SU-DHL-6 (cell line): ENCODE measurements around the gene KRTAP5-2.
A peak's percentile ranks its signal among the peaks of the same experiment; 100 is the strongest.

ENCODE experiments used
- H2AFZ ChIP-seq: fragments of 200-600 bp; sonication (generic); 2 replicates; pipeline ENCODE4 v1.6.1; 2014; ENCODE audit warnings: low read depth, mild to moderate bottlenecking, moderate library complexity, mixed read lengths, antibody characterized with exemption, low read length; ENCODE audit not compliant: severe bottlenecking
- H3F3A ChIP-seq: fragments of 200-600 bp; shearing (Covaris generic); 2 replicates; pipeline ENCODE4 v1.6.0; 2016; ENCODE audit warnings: antibody characterized with exemption, mild to moderate bottlenecking; ENCODE audit not compliant: insufficient read depth
- H3K27ac ChIP-seq: fragments of 200-600 bp; sonication (generic); 2 replicates; pipeline ENCODE4 v1.5.1; 2016; ENCODE audit warnings: low read depth, mild to moderate bottlenecking, low read length, moderate library complexity, mixed read lengths
- H3K27me3 ChIP-seq: fragments of 200-600 bp; sonication (generic), shearing (Covaris generic); 2 replicates; pipeline ENCODE4 v1.6.0; 2014; ENCODE audit warnings: mild to moderate bottlenecking, low read length
- H3K36me3 ChIP-seq: fragments of 200-600 bp; sonication (generic); 2 replicates; pipeline ENCODE4 v1.6.1; 2014; ENCODE audit warnings: mild to moderate bottlenecking, low read length, mixed read lengths
- H3K4me2 ChIP-seq: fragments of 300-600, 200-600 bp; shearing (Covaris generic), sonication (generic); 2 replicates; pipeline ENCODE4 v1.6.0; 2014; ENCODE audit warnings: low read length, low read depth, mild to moderate bottlenecking; ENCODE audit not compliant: poor library complexity, severe bottlenecking
- H3K4me3 ChIP-seq: fragments of 200-600 bp; sonication (generic); 2 replicates; pipeline ENCODE4 v1.5.1; 2014; ENCODE audit warnings: antibody characterized with exemption, low read length, mild to moderate bottlenecking, mixed read lengths; ENCODE audit not compliant: insufficient read depth, poor library complexity, severe bottlenecking
- H3K79me2 ChIP-seq: fragments of 200-600 bp; sonication (generic); 2 replicates; pipeline ENCODE4 v1.6.1; 2014; ENCODE audit warnings: mild to moderate bottlenecking, low read length, moderate library complexity; ENCODE audit not compliant: insufficient read depth
- H3K9ac ChIP-seq: fragments of 200-600 bp; sonication (generic); 2 replicates; pipeline ENCODE4 v1.7.0; 2014; ENCODE audit warnings: mild to moderate bottlenecking, low read length
- H3K9me2 ChIP-seq: fragments of 200-600 bp; sonication (generic); replicated peaks from 2 replicates; pipeline ENCODE4 v1.6.1; 2014; ENCODE audit warnings: low read length; ENCODE audit not compliant: insufficient read depth
- H3K9me3 ChIP-seq: fragments of 200-600 bp; sonication (generic); 2 replicates; pipeline ENCODE4 v1.6.1; 2014; ENCODE audit warnings: low read length, mixed read lengths; ENCODE audit not compliant: insufficient read depth
- H4K20me1 ChIP-seq: fragments of 200-600 bp; sonication (generic); 2 replicates; pipeline ENCODE4 v1.6.1; 2014; ENCODE audit warnings: low read depth, mild to moderate bottlenecking, antibody characterized with exemption, low read length, moderate library complexity, mixed read lengths
- EZH2phosphoT487 ChIP-seq: fragments of 200-600 bp; sonication (generic), shearing (Covaris generic); conservative IDR thresholded peaks from 2 replicates; pipeline ENCODE4 v1.6.1; 2018; ENCODE audit warnings: mild to moderate bottlenecking, antibody characterized with exemption, low read length, moderate library complexity, mixed read lengths
- TF ChIP-seq, protein P1 (sequence below): fragments of 200-600 bp; sonication (generic); IDR thresholded peaks from one replicate; pipeline ENCODE4 v1.5.1; 2017; ENCODE audit warnings: antibody characterized with exemption, mild to moderate bottlenecking, low read length, moderate library complexity; ENCODE audit not compliant: insufficient read depth, poor library complexity, severe bottlenecking

The KRTAP5-2 gene

DNA sequence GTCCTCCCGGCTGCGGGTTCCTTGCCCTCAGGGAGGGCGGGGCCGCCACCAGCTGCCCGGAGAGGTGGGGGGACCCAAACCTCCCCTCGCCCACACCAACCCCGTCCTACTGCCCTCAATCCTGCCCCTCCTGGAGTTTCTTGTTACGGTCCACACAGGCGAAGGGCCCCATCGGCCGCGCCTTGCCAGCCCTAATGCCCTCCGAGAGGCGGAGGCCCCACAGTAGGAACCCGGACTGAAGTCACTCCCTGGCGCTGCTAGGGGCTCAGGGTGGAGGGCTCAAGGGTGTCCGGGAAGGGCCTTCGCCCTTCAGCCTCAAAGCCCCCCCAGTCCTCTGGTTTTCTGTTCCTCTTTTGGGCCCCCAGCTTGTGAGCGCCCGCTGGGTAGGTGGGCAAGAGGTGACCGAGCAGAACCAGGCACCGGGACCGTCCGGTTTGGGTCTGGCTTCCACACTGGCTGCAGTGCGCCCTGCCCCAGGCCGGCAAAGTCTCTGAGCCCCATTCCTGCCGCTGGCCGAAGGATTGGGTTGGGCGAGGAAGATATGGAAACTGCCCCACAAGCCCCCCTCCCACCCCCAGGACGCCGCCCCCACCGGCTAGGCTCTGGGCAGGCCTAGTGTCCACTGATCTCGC is 50.5 kb downstream of the KRTAP5-2 start:
- H3K9me2 ChIP-seq = no peaks in the 10 kb centered on the region
- no peaks in the 10 kb centered on the region for H4K20me1 ChIP-seq
- TF ChIP-seq, protein P1, sequence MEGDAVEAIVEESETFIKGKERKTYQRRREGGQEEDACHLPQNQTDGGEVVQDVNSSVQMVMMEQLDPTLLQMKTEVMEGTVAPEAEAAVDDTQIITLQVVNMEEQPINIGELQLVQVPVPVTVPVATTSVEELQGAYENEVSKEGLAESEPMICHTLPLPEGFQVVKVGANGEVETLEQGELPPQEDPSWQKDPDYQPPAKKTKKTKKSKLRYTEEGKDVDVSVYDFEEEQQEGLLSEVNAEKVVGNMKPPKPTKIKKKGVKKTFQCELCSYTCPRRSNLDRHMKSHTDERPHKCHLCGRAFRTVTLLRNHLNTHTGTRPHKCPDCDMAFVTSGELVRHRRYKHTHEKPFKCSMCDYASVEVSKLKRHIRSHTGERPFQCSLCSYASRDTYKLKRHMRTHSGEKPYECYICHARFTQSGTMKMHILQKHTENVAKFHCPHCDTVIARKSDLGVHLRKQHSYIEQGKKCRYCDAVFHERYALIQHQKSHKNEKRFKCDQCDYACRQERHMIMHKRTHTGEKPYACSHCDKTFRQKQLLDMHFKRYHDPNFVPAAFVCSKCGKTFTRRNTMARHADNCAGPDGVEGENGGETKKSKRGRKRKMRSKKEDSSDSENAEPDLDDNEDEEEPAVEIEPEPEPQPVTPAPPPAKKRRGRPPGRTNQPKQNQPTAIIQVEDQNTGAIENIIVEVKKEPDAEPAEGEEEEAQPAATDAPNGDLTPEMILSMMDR = no peak
- no peak for TF ChIP-seq EZH2phosphoT487
- H3K36me3 ChIP-seq = no peaks in the 10 kb centered on the region
- no peaks in the 10 kb centered on the region for H3K9me3 ChIP-seq
- H2AFZ ChIP-seq = no peak overlapping the region
- H3K4me2 ChIP-seq = peak overlapping the region; percentile 59
- no peak overlapping the region for H3K27ac ChIP-seq
- H3K9ac ChIP-seq = no peak overlapping the region
- peak overlapping the region; percentile 55 for H3K4me3 ChIP-seq
- H3F3A ChIP-seq = no peaks in the 10 kb centered on the region
- H3K79me2 ChIP-seq = no peaks in the 10 kb centered on the region
- no peaks in the 10 kb centered on the region; the same call in 1 of the 2 replicates for H3K27me3 ChIP-seq
